NCI-H510A treated with DMSO at 0.1 percent for 48 hours (cell line): ENCODE measurements around the gene MATR3.
A peak's percentile ranks its signal among the peaks of the same experiment; 100 is the strongest.
"Not testable (repeated sequence)": the region's sequence is repeated elsewhere in the genome, so short reads cannot be mapped to it uniquely, and the experiment has no call there.

ENCODE experiments used
- DNase-seq: peaks from one replicate; lab custom pipeline; 2025; lab: John Stamatoyannopoulos, UW

The MATR3 gene

DNA sequence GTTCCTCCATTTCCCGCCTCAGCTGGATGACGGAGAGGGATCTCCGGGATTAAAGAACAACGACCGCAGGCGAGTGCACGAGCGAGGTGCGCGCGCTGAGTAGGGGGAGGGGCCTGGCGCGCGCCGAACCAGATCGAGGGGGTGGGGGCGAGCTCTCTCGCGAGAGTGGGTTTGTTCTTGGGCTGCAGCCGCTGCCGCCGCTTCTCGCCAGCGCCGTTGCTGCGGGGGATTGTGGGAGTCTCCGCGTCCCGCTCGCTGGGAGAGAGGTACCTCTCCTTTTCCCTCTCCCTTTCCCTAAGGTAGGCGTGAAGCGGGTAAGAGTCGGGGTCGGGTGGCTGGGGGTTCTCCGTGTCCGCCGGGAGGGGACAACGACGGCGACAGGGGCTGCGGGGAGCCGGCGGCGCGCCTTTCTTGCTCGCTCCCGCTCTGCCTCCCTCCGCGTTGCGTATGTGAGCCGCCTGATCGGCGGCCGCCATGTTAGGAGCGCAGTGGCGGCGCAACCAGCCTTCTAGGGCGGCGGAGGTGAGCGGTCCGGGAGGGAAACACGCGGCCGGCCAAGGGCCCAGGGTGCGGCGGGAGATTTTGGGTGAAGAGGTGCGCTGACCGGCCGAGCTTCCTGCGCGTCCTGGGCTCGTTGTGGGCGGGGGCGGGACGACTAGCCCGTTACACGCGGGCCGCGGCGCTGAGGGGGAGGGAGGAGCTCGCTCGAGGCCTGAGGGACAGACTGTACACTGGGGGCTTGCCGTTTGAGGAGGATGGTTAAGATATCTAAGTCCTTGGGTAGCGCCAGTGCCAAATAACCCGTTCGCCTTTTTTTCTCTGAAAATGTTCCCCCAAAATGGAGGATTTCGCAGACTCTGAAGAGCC is at the start of gene MATR3:
TSS of gene MATR3 (plus strand) at position 234 of the 867 bp plus-strand sequence. CDS start 13,676 bp downstream, outside the sequence.
- peak; percentile 88 for DNase-seq

- no peak for DNase-seq
Measured at GRCh38 chr5:139245637-139246339, 47.8 kb upstream of the MATR3 start.

DNA sequence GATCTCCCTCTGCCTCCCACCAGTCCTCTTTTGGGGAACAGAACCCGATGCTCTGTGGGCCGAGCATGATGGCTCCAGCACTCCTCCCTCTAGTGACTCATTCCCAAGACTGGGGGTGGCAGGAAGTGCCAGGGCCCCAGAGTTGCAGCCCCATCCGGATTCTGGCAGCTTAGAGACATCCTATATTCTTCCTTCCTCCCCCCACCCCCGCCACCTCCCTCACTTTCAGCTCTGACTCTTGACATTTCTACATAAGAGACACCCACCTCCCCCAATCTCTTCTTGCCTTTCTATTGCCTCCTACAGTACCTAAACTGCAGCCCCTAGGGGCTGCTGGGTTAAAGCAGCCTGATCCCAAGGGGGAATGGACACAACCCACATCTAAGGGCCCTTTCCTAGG is 47.1 kb upstream of the MATR3 start:
- DNase-seq, result no peak

GRCh38 chr5:139248826-139249453 is 44.6 kb upstream of the MATR3 start:
- DNase-seq, result no peak

GRCh38 chr5:139251281-139251687 is 42.3 kb upstream of the MATR3 start:
- DNase-seq, result no peak

DNA sequence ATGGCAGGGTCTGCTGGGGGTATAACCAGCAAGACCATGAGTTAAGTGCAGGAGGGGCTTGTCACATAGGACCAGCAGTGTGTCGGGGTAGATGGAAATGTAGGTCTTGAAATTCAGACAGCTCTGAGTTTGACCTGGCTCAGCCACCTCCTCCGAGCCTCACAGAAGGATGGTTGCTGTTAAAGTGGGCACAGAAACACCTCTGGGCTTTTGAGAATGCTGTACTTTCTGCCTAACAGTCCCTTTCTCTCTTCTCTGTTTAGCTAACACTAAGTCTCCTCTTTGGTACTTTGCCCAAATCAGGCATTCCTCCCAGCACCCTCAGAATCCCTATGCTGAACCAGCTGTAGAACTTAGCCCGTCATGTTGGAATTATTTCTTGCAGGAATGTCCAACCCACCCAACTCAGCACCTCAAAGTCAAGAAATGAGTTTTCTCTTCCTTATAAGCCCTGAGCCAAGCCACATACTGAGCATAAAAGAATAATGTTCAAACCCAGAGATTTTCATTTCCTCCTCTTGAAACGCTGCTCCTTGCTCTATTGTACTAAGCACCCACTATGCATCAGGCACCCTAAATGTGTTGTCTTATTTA is 41.7 kb upstream of the MATR3 start:
- DNase-seq, result no peak

DNA sequence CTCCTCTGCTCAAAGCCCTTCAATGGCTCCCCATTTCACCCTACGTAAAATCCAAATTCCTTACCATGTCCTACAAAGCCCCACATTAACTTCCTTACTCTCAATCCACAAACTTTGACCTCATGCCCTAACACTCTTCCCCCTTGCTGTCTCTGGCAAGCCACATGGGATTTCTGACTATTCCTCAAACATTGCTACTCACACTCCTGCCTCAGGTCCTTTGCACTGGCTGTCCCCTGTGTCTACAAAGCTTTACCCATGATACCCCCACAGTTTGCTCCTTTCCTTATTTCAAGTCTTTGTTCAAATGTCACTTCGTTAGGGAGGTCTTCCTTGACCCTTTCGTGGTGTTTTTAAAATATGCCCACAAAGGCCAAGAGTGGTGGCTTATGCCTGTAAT is 40.4 kb upstream of the MATR3 start:
- DNase-seq, result no peak

- DNase-seq, result no peak
Measured at GRCh38 chr5:139256820-139257219, 36.7 kb upstream of the MATR3 start.

DNA sequence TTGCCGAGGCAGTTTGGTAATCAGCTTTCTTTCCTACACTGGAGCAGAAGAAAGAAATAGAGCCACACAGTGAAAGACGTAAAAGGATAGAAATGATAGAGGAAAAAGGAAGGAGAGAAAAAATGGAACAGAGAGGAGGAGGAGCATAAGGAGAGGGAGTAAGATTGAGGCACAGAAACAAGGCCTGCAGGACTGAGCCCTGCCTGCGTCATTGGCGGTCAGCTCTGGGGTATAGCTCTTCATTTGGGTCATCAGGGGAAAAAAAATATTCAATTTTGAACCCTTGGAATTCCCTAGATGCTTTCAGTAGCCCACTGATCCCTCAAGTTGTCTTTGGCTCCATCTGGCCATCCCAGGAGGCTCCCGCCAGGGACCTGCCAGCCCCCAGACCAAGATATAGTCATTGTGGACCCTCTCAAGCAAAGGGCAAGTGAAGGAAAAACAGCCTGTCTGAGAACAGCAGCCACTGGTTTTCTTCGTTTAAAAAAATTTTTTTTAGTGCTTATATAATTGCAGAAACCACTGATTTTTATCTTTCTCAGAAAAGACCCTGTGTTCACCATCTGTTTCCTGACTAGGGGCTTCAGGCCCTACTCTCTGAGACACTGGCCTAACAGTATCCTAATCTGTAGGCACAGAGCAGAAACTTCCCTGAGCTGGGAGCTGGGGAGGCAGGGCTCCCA is 31.3 kb upstream of the MATR3 start:
- DNase-seq, result no peak

GRCh38 chr5:139262742-139263445 is 30.6 kb upstream of the MATR3 start:
- peak; percentile 81 for DNase-seq

DNA sequence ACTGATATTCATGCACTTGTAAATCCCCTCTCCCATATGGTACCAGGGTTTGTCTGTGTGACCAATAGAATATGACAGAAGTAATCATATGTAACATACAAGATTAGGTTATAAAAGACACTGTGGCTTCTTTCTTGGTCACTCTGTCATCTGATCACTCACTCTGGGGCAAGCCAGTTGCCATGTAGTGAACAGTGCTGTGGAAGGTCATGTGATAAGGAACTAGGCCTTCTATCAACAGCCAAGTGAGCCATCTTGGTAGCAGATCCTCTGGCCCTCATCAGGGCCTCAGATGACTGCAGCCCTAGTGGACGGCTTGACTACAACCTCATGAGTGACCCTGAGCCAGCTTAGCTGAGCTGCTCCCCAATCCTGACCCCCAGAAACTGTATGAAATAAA is 30.0 kb upstream of the MATR3 start:
- DNase-seq, result no peak

GRCh38 chr5:139263946-139264345 is 29.6 kb upstream of the MATR3 start:
- DNase-seq, result no peak

GRCh38 chr5:139265001-139265400 is 28.5 kb upstream of the MATR3 start:
- DNase-seq, result no peak

DNA sequence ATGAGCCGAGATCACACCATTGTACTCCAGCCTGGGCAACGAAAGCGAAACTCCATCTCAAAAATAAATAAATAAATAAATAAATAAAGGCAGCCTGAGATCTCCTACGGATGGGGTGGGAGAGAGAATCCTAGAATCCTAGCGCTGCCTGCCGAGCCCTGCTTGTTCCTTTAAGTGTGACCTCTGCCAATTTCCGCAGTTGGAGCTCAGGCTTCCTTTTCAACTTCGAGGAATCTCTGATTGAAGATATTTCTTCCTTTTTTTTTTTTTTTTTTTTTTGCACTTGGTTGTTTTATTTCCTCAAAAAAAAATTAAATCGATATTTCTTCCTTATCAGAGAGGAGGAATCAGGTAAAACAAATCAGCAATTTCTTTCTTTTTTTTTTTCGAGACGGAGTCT is 27.3 kb upstream of the MATR3 start:
- no peak for DNase-seq

- no peak for DNase-seq
Measured at GRCh38 chr5:139267481-139267880, 26.1 kb upstream of the MATR3 start.

GRCh38 chr5:139268364-139269202 is 25.0 kb upstream of the MATR3 start:
- peak; percentile 20 for DNase-seq

DNA sequence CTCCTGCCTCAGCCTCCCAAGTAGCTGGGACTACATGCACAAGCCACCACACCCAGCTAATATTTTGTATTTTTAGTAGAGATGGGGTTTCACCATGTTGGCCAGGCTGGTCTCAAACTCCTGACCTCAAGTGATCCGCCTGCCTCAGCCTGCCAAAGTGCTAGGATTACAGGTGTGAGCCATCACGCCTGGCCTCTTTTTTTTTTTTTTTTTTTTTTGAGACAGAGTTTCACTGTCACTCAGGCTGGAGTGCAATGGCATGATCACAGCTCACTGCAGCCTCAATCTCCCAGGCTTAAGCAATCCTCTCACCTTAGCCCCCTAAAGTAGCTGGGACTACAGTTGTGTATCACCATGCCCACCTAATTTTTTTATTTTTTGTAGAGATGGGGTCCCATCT is 22.8 kb upstream of the MATR3 start:
- DNase-seq, result not testable (repeated sequence)

GRCh38 chr5:139271201-139272027 is 22.1 kb upstream of the MATR3 start:
- DNase-seq, result no peak
